Inferior parietal cortex (tissue), 1 donor: ENCODE data around the gene COQ8A.

Experiments used
- DNase-seq: peaks from one replicate; pipeline ENCODE4 v3.0.0-alpha.2; 2016; ENCODE audit errors: extremely low spot score

Gene COQ8A

DNA sequence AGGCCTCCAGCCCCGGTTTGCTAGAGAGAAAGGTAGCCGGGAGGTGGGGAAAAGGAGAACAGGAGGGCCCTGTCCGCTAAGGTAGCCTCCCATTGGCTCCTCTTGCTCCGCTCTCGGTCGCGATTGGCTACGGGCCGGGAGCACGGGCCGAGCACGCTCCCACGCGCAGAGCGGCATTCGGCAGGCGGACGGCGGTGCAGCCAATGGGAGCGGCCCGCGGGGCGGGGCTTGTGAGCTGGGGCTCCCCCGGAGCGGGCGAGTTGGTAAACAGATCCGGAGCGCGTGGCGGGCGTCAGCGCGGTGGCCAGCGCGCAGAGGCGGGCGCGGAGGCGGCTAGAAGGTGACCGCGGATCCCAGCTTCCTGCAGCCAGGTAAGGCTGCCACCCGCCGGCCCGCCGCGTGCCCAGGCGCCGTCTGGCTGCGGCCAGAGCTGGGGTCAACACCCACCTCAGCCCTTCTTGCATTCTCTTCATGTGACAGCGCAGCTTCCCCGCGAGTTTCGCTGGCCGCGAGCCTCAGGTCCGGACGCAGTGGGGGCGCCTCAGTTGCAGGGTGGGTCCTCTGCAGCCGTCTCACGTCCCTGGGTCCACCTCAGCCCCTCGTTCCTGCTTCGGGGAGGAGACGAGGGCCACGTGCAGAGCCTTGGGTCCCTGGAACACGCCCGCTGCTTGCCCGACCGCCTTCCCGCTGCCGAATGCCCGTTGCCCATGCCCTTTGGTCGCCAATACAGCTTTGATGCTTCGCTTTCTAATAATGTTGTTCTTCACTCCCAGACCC is at the start of gene COQ8A:
COQ8A (plus strand) TSS at position 266 of the 777 bp plus-strand sequence. CDS start 21,092 bp downstream, outside the sequence.
- peak; percentile 100 for DNase-seq

DNA sequence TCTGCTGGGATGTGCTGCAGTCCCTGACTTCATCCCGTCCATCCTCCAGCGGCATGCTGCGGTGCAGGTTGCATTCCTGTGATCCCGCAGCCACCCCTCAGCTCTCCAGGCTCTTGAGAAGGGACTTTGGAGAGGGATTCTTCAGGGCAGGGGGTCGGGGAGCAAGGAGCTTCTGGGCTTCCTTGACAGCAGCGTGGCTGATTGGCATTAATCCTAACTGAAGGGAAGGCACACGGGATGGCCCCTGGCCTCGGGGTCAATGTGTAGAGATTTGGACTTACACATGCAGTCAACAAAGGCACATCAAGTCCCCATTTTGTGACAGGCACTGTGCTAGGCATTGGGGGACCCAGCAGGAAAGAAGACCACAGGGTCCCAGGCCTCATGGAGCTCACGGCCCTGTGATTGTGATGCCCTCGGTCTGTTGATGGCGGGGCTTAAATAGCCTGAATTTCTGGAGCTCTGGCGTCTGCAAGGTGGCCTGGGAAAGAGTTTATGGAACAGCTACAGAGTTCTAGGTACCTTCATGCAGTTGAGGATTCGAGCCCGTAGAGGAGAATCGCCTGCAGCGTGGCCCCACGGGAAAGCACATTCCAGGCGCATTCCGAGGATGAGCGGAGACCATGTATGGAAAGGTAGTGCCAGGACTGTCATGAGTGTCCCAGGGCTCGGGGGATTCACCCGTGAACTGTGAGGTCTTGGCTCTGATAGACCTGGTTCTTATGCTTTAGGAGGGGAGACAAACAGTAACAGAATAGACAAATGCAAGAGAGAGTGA is 49.6 kb upstream of the COQ8A start:
- no peak for DNase-seq

DNA sequence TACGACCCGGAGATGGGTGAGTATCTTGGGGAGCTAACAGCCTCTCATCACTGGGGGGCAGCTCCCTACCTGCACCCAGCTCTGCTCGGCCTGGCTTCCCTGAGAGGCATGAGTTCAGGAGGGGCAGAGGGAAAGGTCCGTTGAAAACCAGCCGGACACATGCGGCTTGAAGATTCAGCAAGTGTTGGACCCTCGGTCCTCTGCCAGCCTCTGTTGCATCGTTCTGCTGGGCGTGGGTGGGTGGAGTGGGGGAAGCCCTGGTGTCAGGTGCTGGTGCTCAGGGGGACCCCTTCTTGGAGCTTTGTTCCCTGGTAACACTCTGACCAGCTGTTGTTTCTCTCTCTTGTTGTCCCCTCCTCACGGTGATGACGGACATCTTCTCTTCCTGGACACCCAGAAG is 48.7 kb upstream of the COQ8A start:
- no peak for DNase-seq

DNA sequence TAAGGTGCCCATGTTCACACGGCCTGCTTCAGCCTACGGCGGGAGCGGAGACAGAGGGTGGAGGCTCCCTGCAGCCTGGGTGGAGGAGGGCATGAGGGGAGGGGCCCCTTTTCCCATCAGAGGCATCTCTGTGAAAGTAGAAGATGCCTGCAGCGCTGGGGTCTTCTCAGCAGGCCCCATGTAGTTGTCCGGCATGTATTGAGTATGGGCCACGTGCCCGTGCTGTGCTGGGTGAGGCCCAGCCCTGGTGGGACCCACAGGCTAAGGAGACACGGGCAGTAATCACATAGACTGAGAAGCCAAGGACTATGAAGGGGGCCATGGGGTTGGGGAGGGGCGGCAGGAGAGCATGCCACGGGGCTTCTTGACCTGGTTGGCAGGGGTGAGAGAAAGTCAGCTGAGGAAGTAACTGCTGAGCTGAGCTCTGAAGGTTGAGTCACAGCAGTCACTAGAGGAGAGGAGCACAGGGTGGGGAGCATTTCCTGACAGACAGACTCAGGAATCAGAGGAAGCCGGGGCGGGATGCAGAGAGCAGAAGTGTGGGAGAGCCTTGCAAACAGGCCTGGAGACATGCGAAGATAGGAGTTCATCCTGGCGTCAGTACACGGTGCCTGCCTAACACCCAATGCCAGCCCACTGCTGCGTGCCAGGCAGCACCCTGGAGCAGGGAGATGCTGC is 48.1 kb upstream of the COQ8A start:
- no peak for DNase-seq

DNA sequence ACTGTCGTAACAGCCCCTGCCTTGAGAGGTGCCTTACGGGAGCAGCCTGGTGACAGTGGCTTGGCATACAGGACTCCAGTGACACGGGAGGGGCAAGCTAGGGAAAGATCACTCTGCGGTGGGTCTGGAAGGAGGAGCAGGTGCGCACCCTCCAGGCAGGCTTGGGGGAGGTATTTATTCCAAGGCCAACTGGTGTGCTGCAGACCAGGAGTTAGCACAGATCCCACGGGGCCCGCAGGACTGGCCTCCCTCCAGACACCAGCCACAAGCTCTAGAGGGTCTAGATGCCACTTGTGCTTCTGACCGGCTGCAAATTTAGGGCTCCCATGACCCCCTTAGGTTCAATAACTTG is 47.6 kb upstream of the COQ8A start:
- DNase-seq, result no peak

DNA sequence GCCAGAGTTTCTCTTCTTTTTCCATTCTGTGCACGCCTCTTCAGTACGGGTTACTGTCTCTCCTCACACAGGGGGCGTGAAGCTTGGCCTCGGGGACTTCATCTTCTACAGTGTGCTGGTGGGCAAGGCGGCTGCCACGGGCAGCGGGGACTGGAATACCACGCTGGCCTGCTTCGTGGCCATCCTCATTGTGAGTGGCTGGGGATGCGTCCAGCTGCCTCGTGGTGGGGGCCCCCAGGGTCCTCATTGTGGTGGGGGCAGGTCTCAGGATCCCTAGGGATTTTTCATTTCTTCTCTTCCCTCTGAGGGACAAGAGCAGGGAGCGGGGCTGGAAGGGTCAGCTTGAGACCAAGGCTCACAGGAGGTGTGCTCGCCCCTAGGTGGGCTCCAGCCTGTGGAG is 46.2 kb upstream of the COQ8A start:
- DNase-seq, result no peak

DNA sequence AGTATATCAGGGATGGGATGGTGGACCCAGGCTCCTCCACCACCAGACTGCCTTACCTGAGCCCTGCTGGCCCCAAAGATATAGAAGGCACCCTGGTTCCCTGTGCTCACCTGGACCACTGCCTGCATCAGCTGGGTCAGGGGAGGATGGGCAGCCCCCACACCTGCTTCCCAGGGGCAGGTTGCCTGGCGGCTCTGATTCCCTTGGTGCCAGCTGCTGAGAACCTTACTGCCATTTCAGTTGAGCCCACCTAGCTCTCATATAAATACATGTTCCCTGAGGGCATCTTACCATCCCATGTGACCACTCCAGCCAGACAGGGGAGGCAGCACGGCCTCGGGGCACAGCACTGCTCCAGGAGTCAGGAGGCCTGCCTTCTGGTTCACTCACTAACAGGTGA is 45.3 kb upstream of the COQ8A start:
- DNase-seq, result no peak

DNA sequence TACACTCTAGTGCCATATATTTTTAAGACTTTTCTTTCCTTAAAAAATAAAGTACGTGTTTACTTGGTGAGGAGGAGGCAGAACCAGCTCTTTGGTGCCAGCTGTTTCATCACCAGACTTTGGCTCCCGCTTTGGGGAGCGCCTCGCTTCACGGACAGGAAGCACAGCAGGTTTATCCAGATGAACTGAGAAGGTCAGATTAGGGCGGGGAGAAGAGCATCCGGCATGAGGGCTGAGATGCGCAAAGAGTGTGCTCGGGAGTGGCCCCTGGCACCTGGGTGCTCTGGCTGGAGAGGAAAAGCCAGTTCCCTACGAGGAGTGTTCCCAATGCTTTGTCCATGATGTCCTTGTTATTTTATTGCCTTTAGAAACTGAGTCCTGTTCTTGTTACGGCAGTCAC is 44.5 kb upstream of the COQ8A start:
- DNase-seq, result no peak

DNA sequence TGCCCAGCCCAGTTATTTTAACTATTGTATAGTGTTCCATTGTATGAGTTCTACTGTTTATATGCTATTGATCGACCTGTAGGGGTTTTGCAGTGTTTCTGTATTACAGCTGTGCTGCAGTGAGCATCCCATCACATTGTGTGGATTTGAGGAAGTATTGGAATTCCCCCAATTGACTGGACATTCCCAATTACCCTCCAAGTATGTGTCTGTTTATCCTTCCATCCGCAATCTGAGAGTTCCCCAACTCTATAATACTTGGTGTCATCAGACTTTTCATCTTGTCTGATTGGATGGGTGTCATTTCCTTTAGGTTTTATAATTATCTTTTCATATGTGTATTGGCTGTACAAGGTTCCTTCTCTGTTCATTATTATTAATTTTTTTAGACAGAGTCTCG is 41.8 kb upstream of the COQ8A start:
- no peak for DNase-seq

DNA sequence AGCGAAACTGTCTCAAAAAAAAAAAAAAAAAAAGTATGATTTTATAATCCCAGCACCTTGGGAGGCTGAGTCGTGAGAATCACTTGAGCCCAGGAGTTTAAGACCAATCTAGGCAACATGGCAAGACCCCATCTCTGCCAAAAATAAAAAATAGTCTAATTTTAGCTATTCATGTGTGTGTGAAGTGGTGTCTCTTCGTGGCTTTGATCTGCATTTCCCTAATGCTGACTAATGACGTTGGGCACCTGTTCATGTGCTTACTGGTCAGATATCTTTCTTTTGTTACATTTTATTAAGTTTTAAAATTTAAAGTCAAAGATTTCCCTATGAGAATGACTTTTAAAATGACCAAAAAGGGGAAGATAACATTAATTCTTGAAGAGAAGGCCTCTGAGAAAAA is 38.7 kb upstream of the COQ8A start:
- no peak for DNase-seq

DNA sequence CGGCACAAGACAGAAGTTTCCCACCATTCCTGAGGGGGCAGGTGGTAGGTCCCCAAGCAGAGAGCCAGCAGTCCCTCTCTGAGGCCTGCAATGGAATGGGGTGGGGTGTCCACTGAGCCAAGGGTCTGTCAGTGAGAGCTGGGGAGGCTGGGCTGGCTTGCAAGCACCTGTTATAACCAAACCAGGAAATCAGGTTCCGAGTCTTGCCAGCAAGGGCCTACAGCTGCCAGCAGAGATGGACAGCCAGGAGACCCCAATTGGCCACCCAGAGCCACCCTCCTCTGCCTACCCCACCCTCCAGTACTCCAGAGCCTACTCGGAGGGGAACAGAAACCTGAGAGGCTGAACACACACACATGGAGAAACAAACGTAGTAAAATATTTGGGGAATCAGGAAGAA is 37.5 kb upstream of the COQ8A start:
- no peak for DNase-seq

DNA sequence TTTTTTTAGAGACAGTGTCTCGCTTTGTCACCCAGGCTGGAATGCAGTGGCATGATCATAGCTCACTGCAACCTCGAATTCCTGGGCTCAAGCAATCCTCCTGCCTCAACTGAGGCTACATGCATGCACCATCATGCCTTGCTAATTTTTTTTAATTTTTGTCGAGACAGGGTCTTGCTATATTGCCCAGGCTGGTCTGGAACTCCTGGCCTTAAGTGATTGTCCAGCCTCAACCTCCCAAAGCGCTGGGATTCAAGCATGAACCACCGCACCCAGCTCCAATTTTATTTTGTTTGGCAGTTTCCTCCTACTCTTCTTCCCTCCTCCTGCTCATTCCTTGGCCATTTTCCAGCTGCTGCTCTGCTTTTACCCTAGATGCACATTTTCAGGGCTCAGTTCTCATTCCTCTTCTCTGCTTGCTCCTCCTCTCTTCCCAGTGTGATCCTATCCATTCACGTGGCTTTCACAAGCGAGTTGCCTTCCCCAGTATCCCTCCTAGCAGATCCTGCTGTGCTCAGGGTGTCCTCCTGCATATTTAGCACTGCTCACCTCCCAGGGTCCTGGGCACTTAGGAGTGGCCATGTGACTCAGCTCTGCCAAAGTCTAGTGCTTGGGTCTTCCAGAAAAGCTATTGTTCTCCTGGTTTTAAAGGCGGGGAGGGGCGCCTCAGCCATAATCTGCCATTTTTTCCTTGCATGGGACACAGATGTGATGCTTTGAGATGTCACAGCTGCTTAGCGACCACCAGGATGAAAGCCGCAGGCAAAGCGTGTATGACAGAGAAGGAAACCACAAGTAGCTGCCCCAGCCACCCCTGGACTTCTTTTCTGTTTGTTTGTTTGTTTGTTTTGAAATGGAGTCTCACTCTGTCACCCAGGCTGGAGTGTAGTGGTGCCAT is 36.0 kb upstream of the COQ8A start:
- DNase-seq, result peak; percentile 7

DNA sequence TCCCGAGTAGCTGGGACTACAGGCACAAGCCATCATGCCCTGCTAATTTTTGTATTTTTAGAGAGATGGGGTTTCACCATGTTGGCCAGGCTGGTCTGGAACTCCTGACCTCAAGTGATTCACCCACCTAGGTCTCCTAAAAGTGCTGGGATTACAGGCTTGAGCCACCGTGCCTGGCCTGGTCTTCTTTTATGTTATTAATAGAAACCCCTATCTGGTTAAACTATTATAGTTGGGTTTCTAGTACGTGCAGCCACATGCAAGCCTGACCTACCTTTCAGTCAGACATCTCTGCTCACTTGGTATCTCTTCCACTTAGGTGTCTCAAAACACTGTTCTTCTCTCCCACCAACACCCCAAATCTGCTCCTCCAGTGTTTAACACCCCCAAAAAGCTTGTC is 35.3 kb upstream of the COQ8A start:
- DNase-seq, result no peak

DNA sequence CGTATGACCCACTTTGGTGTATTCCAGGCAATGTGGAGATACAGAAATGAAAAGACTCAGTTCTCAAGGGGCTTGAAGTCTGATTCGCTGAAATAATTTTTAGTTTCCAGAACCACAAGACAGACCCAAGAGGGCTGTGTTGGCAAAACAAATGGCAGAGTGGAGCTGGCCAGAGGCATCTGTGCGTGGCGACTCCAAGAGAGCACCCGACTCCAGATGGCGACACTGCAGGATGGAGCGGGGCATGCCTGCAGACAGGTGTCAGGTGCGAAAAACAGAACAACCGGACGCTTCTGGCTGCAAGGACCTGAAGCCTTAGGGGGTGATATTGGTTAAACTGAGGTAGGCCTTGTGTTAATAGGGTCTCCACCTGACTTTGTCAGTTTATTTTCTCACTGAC is 31.7 kb upstream of the COQ8A start:
- no peak for DNase-seq

DNA sequence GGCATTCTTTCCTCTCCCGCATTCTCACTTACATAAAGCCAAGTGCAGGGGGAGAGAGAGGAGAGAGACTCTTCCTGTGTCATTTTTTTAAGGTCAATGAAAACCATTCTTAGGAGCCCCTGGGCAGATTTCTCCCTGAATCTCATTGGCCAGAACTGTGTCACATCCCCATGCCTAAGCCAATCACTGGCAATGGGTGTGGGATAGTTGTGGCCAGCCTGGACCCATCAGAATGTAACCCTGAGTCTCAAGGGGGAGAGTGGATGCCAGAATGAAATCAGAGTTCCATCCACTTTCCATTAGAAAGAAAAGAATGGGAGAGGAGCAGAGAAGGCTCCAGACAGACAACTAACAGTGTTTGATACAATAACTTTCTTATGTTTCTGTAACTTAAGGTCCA is 31.2 kb upstream of the COQ8A start:
- DNase-seq, result no peak

DNA sequence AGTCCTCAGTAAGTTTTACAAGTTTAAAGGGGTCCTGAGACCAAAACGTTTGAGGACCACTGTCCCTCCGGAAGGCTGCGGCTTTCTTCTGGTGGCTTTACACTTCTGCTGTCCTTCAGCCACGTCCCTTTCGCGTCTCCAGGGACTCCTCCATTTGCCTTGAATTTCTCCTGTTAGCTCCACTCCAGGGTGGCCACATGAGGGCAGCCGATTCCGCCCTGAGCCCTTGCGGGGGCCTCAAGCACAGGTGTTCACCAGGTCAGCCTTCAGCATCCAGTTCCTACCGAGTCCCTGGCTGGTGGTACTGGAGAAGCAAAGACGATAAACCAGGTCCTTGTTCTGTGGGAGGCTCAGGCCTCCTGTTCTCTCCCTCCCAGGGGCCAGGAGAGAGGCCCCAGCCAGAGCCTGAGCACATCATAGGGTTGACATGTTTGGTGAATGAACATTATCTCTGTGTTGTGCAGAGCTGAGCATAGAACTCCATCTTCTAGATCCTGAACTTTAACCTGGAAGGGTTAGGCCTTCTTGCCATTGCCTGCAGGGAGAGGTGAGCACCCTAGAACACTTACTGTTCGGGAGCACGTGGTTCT is 27.4 kb upstream of the COQ8A start:
- peak; percentile 52 for DNase-seq

DNA sequence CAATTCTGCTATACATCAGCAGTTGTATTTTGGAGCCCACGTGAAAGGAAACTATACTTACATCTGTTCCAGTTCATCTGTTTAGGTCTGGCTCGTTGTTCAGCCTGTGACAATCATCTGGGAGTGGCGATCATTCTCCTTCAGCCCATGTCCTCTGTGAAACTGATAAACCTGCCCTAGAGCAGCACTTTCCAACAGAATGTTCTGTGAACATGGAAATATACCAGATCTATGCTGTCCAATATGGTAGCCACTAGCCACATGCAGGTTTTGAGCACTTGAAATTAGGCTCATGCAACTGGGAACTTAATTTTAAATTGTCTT is 24.5 kb upstream of the COQ8A start:
- DNase-seq, result no peak

DNA sequence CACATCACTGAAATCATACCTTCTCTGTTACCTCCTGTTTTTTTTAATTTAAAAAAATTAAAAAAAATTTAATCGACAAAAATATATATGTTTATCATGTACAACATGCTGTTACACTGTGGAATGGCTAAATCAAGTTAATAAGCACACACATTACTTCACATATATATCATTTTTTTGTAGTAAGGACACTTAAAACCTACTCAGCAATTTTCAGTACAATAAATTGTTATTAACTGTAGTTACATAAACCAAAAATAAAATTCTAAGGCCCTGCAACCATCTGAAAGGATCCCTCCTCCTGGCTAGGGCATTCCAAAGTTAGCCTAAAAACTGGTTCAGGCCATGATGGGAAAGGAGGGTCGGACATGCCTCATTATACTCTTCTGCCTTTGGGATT is 23.6 kb upstream of the COQ8A start:
- DNase-seq, result no peak

DNA sequence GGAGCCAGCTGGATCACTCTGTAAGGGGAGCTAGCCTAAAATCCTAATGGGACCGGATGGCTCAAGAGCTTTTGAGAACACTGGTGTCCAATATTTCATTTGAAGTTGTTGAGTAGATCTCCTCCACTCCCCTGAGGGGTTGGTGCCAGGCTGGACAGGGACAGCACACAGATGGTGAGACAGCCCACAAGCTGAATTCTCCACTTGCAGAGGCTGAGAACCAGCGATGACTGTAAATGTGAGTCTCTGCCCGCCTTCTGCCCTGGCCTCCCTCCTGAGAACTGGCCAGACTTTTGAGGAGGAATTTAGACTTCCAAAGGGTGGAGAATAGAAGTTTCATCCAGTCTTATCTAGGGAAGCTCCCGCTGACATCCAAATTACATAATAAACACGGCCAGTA is 20.5 kb upstream of the COQ8A start:
- DNase-seq, result no peak

DNA sequence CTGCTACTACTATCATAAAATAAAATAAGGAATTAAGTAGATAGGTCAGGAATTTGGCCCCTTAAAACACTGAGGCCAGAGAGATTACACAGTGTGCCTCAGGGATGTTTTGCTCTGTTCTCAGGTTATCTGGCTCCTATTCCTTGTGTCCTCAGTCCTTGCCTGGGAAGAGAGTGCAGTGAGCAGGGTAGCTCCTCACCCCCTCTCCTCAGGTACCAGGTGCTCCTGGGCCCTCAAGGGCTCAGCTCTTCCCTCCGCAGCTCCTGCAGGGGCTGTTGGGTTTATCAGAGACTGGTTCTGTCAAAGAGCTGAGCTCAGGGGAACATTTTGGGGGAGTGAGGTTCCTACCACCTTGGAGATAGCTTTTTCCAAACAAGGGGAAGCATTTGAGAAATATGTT is 20.1 kb upstream of the COQ8A start:
- no peak for DNase-seq

DNA sequence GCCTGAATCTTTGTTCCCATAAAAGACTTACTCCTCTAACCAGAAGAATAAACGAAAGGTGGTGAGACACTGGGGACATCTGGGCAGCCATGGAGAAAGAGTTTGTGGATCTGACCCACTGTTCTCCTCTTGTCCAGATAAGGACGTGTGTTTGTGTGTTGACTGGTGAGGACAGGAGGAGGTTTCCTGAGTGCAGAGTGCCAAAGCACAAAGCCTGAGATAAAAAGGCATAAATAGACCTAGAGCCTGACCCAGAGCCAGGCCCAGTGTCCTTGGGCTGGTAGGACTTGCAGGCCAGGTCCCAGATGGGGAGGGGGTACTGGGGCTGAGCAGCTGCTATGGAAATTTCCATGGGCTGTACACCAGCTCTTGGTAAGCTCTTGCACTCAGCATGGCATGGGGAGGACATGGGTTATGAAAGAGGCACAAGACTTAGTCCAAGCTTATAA is 19.6 kb upstream of the COQ8A start:
- no peak for DNase-seq

DNA sequence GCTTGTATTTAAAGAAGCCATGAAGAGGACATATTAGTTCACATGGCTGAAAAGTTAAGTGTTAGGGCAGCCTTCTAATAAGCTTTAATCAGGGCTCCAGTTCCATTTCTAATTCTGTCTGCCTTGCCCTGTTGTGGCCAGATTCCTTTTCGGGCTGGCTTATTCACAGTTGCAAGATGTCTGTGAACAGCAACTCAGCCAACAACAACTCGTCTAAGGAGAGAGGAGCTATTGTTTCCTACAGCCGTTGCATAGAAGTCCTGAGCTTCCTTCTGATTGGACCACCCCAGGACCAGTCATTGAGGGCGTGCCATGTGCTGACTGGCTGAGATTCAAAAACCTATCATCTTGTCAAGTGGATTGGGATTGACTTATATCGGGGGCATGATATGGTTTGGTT is 18.6 kb upstream of the COQ8A start:
- DNase-seq, result no peak
